Keratinocyte (primary cell): Measurements from ENCODE around the gene GAB1. TPM values are rescaled to one million over a fixed set of nuclear protein-coding genes. Genes with fewer than 3 reads are reported as not detected.

Source experiments
- DNase-seq: peaks from one replicate; pipeline ENCODE4 v3.0.0-alpha.2; 2011; ENCODE audit warnings: low read depth, missing footprints, low spot score
- FAIRE-seq: peaks from 2 replicates; lab custom pipeline; 2011; peaks lifted over from hg19 to GRCh38; lab: Jason Lieb, UNC
- H2AFZ ChIP-seq: 2 replicates; pipeline ENCODE4 v1.6.0; 2012; ENCODE audit warnings: low read length, control low read depth, inconsistent platforms; ENCODE audit not compliant: control insufficient read depth
- H3K27ac ChIP-seq: 2 replicates; pipeline ENCODE4 v1.5.1; 2011; ENCODE audit warnings: low read length; ENCODE audit not compliant: control insufficient read depth, insufficient read depth
- H3K27me3 ChIP-seq: 3 replicates; pipeline ENCODE4 v1.6.0; 2011; ENCODE audit warnings: low read length; ENCODE audit not compliant: control insufficient read depth, insufficient read depth; ENCODE audit errors: extremely low read depth
- H3K36me3 ChIP-seq, 2 experiments: 2 replicates in 1 of 2; 3 replicates in 1 of 2; pipeline ENCODE4 v1.5.1; 2011; ENCODE audit warnings: low read length in 2 of 2, mild to moderate bottlenecking in 1 of 2; ENCODE audit not compliant: control insufficient read depth in 2 of 2, insufficient read depth in 2 of 2; ENCODE audit errors: extremely low read depth in 1 of 2
- H3K4me1 ChIP-seq: 3 replicates; pipeline ENCODE4 v1.5.1; 2011; ENCODE audit warnings: low read length; ENCODE audit not compliant: control insufficient read depth, insufficient read depth; ENCODE audit errors: extremely low read depth
- H3K4me2 ChIP-seq: 3 replicates; pipeline ENCODE4 v1.6.0; 2011; ENCODE audit warnings: low read depth, low read length; ENCODE audit not compliant: control insufficient read depth, insufficient read depth; ENCODE audit errors: extremely low read depth
- H3K4me3 ChIP-seq, 3 experiments: fragments of 200-600 bp in 1 of 3; sonication (generic) in 1 of 3; 2 replicates in 2 of 3; 3 replicates in 1 of 3; pipeline ENCODE4 v1.5.1; 2011 to 2016; ENCODE audit warnings: low read length in 3 of 3, mild to moderate bottlenecking in 3 of 3, control low read depth in 2 of 3, inconsistent platforms in 1 of 3, low read depth in 1 of 3, mixed read lengths in 1 of 3, mixed run types in 1 of 3, moderate library complexity in 1 of 3; ENCODE audit not compliant: control insufficient read depth in 2 of 3, insufficient read depth in 2 of 3; ENCODE audit errors: extremely low read depth in 1 of 3
- H3K79me2 ChIP-seq: 2 replicates; pipeline ENCODE4 v1.6.0; 2012; ENCODE audit warnings: low read length; ENCODE audit not compliant: control insufficient read depth, insufficient read depth
- H3K9ac ChIP-seq: 3 replicates; pipeline ENCODE4 v1.6.0; 2011; ENCODE audit warnings: low read length; ENCODE audit not compliant: control insufficient read depth, insufficient read depth; ENCODE audit errors: extremely low read depth
- H3K9me1 ChIP-seq: 3 replicates; pipeline ENCODE4 v1.6.0; 2011; ENCODE audit warnings: low read length; ENCODE audit not compliant: control insufficient read depth, insufficient read depth; ENCODE audit errors: extremely low read depth
- H3K9me3 ChIP-seq: 2 replicates; pipeline ENCODE4 v1.5.1; 2012; ENCODE audit warnings: low read depth, low read length; ENCODE audit not compliant: control insufficient read depth
- H4K20me1 ChIP-seq: 3 replicates; pipeline ENCODE4 v1.6.0; 2011; ENCODE audit warnings: low read length; ENCODE audit not compliant: control insufficient read depth, insufficient read depth; ENCODE audit errors: extremely low read depth
- EZH2 ChIP-seq: IDR thresholded peaks from one replicate; pipeline ENCODE4 v1.6.1; 2012; ENCODE audit warnings: inconsistent platforms, mild to moderate bottlenecking, low read length, moderate library complexity
- dilution Hi-C: fragments of 300-500 bp; cut with MboI; formaldehyde crosslinking; loops from one replicate; pipeline ENCODE4 v1.7.0; 2020; ENCODE audit warnings: low sequenced_read_pairs; ENCODE audit not compliant: extremely low pct_ligation_motif_present
- polyA plus RNA-seq, 5 experiments: library from polyadenylated mRNA; depleted of rRNA in 3 of 5; stranded (reverse) in 3 of 5; stranded (forward) in 1 of 5; unstranded in 1 of 5; fragments of >200 nt; gene quantifications; 1 replicate in 1 of 5; 2 replicates in 3 of 5; 3 replicates in 1 of 5; pipeline versions ENCODE4 v1.2.1 to v1.2.3, GENCODE V29; 2011 to 2012; ENCODE audit warnings: missing spikeins in 2 of 5, low read depth in 1 of 5, low replicate concordance in 1 of 5
- TF ChIP-seq, protein P1 (sequence below), 3 experiments: IDR thresholded peaks in 1 of 3; conservative IDR thresholded peaks in 1 of 3; optimal IDR thresholded peaks in 1 of 3; 2 replicates in 2 of 3; 3 replicates in 1 of 3; pipeline versions ENCODE3 to v1.5.1; 2011; ENCODE audit warnings: low read length in 3 of 3, mild to moderate bottlenecking in 3 of 3, moderate library complexity in 2 of 3, control low read depth in 1 of 3, inconsistent platforms in 1 of 3; ENCODE audit not compliant: insufficient read depth in 2 of 3; ENCODE audit errors: extremely low read depth in 1 of 3

Gene GAB1
- polyA plus RNA-seq, 1 donor (not counting 4 experiments of a cell fraction or from before 2014, with no cell fraction given), result 11.0 TPM

DNA sequence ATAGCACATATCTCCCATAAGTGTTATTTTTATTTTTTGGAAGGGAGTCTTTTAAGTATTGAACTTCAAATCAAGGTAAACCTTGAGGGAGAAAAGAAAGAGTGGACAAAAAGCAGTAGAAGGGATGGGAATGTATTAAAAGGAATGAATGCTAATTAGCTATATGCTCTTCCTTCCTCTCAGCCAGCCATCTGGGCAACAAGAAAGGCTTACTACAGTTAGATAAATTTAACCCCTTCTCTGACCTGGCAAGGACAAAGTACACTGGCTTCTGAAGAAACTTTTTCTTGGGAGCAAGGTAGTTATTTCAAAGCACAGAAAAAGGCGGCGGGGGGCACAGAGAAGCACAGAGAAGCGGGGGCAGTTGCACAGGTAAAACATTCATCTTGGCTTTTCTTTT, 54.6 kb downstream of the GAB1 start:
- TF ChIP-seq EZH2, result no peak
- TF ChIP-seq, protein P1, sequence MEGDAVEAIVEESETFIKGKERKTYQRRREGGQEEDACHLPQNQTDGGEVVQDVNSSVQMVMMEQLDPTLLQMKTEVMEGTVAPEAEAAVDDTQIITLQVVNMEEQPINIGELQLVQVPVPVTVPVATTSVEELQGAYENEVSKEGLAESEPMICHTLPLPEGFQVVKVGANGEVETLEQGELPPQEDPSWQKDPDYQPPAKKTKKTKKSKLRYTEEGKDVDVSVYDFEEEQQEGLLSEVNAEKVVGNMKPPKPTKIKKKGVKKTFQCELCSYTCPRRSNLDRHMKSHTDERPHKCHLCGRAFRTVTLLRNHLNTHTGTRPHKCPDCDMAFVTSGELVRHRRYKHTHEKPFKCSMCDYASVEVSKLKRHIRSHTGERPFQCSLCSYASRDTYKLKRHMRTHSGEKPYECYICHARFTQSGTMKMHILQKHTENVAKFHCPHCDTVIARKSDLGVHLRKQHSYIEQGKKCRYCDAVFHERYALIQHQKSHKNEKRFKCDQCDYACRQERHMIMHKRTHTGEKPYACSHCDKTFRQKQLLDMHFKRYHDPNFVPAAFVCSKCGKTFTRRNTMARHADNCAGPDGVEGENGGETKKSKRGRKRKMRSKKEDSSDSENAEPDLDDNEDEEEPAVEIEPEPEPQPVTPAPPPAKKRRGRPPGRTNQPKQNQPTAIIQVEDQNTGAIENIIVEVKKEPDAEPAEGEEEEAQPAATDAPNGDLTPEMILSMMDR (optimal IDR thresholded peaks at IDR 0.05 in 1 of 3, IDR thresholded peaks at IDR 0.05 in 1 of 3, conservative IDR thresholded peaks at IDR 0.05 in 1 of 3; ENCODE audit: extremely low read depth in 1 of 3, insufficient read depth in 2 of 3, low read length in 3 of 3), result no peak
- FAIRE-seq, result no peak
- Histone ChIP-seq H3K36me3 (no peaks in the 10 kb centered on the region), H3K4me1 (peaks cover 10% of the 10 kb centered on the region), H3K9me1 (no peaks in the 10 kb centered on the region), H3K79me2 (peaks cover 11% of the 10 kb centered on the region), H3K4me3 (no peak overlapping the region), H3K27ac (no peak overlapping the region), H3K9ac (no peak overlapping the region), H3K9me3 (no peaks in the 10 kb centered on the region), H3K4me2 (no peak overlapping the region), H2AFZ (no peak overlapping the region), H3K27me3 (no peaks in the 10 kb centered on the region), H4K20me1 (no peaks in the 10 kb centered on the region)
- DNase-seq, result no peak
- dilution Hi-C loops, result no loop called here

GRCh38 chr4:143391895-143392294, 55.2 kb downstream of the GAB1 start:
- no peak for TF ChIP-seq EZH2
- TF ChIP-seq, protein P1 (optimal IDR thresholded peaks at IDR 0.05 in 1 of 3, IDR thresholded peaks at IDR 0.05 in 1 of 3, conservative IDR thresholded peaks at IDR 0.05 in 1 of 3; ENCODE audit: extremely low read depth in 1 of 3, insufficient read depth in 2 of 3, low read length in 3 of 3), result no peak
- DNase-seq, result no peak
- Histone ChIP-seq H3K9me3 (no peaks in the 10 kb centered on the region), H4K20me1 (no peaks in the 10 kb centered on the region), H3K4me3 (no peak overlapping the region), H2AFZ (no peak overlapping the region), H3K27ac (no peak overlapping the region), H3K9me1 (no peaks in the 10 kb centered on the region), H3K27me3 (no peaks in the 10 kb centered on the region), H3K4me2 (no peak overlapping the region), H3K79me2 (peaks cover 11% of the 10 kb centered on the region), H3K36me3 (peaks cover 0 to 2% of the 10 kb centered on the region in 2 experiments), H3K4me1 (peaks cover 10% of the 10 kb centered on the region), H3K9ac (no peak overlapping the region)
- dilution Hi-C loops, result no loop called here
- FAIRE-seq, result no peak
